SK-N-MC (cell line): Measurements from ENCODE around the gene LRRC27.

ENCODE experiments used
- EZH2 ChIP-seq: fragments of 200-600 bp; sonication (generic); IDR thresholded peaks from one replicate; pipeline ENCODE4 v1.6.1; 2017; ENCODE audit warnings: antibody characterized with exemption
- POLR2AphosphoS5 ChIP-seq: IDR thresholded peaks from 2 replicates; pipeline ENCODE4 v1.6.1; 2012; ENCODE audit warnings: mild to moderate bottlenecking, low read depth, low read length, borderline replicate concordance

DNA sequence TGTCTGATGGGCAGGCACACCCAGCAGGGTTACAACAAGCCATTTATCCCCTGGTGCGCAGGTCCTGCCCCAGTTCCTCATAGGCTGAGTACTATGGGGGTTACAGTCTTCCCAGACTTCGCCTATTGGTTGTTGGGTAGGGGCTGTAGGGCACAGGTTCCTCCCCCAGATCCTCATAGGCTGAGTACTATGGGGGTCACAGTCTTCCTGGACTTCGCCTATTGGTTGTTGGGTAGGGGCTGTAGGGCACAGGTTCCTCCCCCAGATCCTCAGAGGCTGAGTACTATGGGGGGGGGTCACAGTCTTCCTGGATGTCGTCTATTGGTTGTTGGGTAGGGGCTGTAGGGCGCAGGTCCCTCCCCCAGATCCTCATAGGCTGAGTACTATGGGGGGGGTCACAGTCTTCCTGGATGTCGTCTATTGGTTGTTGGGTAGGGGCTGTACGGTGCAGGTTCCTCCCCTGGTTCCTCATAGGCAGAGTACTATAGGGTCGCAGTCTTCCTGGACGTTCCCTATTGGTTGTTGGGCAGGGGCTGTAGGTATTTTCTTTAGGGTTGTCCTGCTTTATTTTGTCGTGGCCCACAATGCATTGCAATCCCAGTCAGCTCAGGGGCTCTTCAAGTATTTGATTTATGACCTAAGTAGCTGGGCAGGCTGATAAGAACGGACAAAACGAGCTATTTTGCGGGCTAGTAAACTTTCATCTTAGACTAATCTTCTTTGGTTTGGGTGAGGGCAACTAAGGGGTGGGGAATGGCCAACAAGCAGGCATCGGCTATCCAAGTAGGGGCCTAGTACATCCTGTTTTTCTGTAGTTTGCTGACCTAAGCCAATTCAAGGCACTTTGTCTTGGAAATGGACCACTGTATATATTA is 3.4 kb downstream of the LRRC27 start:
- TF ChIP-seq POLR2AphosphoS5 (no peak), EZH2 (no peak)
